HK-2 (cell line): ENCODE data around the gene IFT25.

Source experiments
- DNase-seq: peaks from one replicate; pipeline ENCODE4 v3.0.0-alpha.2; 2018; ENCODE audit not compliant: unreplicated experiment

IFT25 gene

DNA sequence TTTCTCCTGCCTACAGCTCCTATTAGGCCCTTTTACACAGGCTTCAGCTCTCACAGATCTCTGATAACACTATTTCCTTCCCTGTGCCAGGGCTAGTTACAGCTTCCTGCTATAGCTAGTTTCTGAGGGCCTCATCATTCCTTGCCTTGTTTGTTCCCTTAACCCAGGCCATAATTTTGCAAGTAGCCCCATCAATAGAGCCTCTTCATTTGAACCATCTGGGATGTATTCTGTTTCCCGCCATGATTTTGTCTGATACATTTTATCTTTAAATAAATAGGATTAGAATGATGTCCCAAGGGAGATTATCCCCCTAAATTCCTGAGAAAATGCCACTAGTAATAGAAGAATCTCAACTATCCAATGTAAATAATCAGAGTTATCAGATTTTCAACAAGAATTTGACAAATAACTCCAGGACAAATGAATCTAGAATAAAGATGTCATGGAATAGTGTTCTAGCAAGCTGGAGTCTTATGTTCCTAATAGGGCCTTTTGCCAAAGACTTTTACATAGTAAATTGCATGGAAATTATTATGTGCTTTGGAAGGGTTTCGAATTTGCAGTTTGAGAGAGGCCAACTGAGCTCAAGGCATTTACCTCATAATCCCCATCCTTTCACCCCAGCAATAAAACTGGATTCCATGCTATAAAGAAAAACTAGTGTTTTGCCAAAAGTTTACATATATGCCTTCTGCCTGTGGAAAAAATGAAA is 16.1 kb downstream of the IFT25 start:
- DNase-seq, result no peak

DNA sequence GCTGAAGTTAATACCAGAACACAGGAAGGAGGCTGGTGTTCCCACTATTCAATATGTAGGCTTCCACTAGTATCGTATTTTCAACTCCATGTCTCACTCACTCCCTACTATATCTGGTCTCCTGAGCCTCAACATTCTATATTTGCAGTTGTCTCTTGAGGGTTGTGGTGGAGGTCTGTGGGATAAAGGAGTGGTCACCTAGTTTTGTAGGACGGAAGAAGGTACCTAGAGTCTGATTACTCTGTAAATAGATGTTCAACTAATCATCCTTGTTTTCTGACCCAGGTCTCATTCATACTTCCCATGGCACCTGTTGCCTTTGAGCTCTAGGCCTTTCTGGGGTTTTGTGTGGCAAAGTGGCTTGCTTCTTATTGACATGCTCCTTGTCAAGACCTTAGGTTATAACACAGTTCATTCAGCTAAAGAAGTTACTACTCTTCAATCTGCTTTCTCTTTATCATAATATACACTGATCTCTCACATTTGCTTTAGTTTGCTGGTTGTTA is 18.1 kb downstream of the IFT25 start:
- no peak for DNase-seq

DNA sequence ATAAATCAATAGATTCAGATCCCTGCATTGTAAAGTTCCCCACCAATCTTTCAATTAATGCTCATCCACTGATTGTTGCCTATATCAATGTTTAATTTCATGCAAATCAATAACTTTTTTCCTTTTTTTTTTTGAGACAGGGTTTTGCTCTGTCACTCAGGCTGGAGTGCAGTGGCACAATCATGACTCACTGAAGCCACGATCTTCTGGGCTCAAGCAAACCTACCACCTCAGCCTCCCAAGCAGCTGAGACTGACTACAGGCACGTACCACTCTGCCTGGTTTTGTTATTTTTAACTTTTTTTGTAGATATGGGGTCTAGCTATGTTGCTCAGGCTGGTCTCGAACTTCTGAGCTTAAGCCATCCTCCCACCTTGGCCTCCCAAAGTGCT is 25.8 kb downstream of the IFT25 start:
- no peak for DNase-seq

DNA sequence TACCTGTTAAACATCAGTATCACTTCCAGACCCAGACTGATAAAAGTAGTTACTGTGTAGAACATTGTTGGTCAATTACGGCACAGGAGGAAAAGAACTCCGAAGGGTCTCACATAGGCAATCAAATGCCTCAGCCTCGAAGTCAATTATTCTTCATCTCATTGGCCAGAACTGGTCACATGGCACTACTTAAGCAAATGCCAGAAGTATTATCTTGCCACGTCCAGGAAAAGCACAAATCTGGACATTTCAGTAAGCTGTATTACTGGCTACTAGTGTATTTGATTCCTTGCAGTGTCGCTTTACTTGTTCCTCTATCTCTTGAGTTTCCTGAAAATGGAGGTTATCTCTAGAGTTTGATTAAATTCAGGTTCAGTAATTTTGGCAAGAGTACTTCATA is 27.2 kb downstream of the IFT25 start:
- no peak for DNase-seq

DNA sequence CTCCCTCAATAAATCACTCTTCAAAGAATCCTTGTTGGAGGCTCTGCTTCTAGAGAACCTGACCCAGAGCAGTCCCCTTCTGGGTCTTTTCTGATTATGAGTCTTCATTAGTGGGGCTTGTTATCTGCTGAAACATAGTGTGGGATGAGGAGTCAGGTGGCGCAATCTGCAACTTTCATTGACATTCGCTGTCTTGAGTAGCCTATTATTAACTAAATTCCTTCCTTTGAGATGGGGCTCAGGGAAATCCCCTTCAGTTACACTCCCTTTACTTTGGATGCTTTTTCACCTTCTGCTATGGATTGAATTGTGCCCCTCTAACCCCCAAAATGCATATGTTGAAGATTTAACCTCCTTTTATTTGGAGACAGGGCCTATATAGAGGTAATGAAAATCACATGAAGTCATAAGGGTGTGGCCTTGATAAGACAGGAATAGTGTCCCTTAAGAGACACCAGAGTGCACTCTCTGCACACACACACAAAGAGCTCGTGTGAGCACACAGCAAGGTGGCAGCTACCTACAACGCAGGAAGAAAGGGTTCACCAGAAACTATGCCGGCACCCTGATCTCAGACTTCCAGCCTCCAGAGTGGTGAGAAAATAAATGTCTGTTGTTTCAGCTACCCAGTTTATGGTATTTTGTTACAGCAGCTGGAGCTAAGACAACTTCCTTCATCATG is 32.0 kb downstream of the IFT25 start:
- no peak for DNase-seq

DNA sequence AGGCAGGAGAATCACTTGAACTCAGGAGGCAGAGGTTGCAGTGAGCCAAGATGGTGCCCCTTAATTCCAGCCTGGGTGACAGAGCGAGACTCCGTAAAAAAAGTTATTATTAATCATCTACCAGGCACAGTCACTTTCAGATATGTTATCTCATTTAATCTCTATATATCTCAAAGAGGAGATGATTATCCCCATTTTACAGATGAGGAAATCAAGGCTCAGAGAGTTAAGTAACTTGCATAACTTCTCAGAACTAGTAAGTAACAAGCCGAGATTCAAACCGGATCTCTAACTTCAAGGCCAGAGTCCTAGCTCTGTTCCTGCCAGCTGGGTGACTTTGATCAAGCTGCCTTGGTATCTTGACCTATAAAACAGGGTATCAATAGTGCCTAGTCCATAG is 34.1 kb downstream of the IFT25 start:
- DNase-seq, result no peak

DNA sequence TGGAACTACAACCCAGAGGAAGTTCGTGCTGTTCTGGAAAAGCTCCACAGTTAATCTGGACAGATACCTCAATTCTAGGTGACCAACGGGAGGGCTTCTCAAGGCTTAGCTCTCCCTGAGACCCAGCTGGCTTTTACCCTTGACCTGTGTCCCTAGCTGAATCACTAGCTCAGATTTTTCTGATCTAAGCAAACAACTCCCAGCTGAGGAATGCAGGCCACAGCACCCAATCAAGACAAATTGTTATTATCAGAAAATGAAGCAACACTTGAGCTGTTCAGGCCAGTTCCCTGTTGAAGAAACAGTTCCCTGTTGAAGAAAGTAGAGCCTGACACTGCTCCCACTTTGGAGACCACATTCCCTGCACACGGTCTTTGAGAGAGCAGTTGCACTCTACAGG is 35.6 kb downstream of the IFT25 start:
- no peak for DNase-seq

DNA sequence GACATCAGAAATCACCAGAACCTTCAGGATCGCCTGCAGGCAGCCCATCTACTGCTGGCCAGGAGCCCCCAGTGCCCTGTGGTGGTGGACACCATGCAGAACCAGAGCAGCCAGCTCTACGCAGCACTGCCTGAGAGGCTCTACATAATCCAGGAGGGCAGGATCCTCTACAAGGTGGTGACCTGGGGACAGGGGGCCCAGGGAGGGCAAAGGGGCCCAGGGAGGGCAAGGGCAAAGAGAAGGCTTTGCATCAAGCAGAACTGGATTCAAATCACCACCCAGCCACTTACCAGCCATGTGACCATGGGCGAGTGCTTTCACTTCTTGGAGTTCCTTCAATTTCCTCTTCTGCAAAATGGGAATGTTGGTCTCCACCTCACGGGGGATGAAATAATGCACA is 39.4 kb downstream of the IFT25 start:
- DNase-seq, result no peak

DNA sequence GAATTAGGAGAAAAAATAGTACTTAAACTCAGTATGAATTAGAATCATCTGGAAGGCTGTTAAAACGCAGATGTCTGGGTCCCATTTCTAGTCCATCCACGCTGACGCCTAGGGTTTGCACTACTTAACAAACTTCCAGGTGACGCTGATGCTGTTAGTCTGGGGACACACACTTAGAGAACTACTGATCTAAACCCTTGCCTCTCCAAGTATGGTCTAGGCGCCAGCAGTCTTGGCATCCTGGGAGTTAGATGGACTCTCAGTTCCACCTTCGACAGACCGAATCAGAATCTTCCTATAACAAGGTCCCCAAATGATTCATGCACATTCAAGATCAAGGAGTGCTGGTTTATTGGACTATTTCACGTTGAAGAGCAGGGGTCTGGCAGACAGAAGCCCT is 40.0 kb downstream of the IFT25 start:
- no peak for DNase-seq

DNA sequence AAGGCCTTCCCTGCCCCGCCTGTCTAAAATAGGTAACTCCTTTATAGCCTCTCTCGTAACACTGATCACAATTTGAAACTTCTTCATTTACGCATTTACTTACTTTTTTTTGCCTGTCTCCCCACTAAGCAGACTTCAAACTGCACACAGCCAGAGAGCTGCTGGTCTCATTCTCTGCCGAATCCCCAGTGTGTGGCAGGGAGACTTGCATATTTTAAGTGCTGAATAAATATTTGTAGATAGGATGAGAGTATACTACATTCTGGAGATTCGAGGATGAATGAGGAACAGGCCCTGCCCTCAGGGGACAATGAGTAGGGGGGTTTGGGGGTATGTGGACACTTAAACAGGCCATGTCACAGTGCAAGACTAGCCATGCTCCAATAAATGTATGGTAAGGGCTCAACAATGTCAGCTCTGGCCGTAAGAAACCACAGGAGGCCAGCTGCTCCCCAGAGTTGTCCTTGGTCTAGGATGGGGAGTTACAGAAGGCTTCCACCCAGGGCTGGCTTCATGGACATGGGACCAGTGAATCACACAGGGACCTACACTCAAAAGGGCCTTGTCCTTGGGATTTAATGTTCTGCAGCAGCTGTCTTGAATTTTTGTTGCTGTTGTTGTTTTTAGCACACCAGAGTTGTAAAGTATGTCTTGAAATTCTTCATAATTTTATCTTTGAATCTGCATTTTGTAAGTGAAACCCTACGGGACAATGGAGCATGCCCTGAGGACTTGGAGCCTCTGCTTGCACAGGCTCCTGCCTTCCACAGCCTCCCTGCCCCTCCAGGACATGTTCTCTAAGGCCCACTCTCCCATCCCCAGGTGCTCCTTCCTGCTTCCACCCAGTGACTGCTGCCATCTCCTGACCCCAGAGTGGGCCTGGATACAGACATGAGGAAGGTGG is 43.0 kb downstream of the IFT25 start:
- DNase-seq, result no peak

DNA sequence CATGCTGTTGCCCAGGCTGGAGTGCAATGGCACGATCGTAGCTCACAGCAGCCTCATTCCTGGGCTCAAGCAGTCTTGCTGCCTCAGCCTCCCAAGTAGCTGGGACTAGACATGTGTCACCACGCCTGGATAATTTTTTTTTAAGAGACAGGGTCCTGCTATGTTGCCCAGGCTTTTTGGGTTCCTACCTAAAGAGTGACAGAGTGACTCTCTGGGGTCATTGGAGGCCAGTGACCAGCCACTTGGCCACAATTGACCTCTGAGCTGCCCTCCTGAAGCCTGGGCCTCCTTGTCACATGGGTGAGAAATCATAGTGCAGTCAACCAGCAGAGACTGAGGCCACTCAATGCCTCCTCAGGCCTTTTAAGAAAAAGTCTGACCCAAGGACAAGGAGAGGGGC is 45.8 kb downstream of the IFT25 start:
- DNase-seq, result peak; percentile 20

DNA sequence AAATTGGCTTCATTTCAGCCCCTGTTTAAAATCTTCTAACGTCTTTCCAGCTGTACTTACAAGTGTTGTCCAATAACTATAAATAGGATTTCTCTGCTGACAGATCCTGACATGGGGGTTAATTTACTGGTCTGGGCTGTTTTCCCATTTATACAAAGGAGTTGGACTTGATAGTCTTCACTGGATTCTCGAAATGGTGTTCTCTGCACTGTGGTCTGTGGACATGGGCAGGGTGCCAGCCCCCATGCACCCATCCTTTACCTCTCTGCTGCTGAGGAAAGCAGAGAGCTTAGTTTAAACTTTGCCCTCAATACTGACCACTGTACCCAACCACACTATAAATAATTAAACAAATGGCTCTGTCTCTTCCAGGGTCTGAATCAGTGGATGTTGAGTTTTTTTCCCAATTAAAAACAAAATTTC is 46.3 kb downstream of the IFT25 start:
- DNase-seq, result peak; percentile 71

DNA sequence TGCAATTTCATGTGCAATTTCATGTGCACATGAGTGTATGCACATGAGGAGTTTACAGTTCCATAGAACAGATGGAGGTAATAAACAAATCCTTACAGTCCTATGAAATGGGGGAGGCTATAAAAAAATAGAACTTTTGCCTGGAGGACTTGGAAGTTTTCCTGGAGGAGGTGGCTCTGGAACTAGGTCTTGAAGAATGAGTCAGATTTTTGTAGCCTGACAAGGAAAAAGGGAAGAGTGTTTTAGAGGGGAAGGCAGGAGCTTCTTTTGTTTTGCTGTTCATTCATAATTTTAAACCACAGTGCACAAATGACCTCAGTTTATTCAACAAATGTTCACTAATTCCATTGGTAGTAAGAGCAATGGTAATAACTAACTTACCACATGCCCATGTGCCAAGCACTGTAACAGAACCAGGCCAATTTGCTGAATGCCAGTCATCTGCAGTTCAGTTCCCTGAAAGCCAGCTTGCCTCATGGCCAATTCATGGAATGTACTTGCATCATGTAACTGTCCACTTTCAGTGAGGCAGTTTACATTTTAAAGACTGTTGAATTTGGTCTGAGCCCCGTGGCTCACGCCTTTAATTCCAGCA is 48.8 kb downstream of the IFT25 start:
- peak; percentile 47 for DNase-seq

DNA sequence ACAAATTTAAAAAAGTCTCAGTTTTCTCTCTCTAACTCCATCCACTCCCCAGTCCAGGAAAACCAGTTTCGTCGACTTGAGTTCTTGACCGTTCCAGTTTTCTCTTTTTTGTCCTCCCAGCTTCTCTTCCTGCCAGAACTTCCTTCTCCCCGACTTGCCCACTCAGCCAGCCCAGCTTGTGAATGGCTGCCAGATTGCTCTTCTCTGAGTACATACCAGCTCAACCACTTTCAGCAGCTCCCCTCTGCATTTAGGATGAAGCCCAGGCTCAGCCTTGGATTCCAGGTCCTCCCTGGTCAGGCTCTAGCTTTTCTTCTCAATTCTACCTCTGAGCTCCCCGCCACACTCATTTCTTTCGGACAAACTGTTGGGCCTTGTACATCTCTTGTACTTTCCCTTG is 50.1 kb downstream of the IFT25 start:
- DNase-seq, result no peak

DNA sequence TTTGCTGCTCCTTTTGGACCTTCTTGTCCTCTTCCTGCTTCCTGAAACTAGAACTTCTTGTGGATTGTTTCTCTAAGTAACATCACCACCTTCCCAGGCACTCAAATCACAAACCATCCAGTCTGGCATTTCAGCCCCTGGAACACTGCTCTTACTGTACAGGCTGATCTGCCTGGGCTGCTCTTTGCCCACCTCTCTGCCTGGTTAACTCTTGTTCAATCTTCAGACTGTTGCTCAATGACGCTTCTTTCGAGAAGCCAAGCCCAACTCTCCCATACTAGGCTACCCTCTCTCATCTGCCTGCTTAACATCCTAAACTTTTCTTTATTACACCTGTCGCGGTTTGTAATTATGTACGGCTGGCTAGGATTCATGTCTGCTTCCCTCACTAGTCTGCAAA is 50.9 kb downstream of the IFT25 start:
- no peak for DNase-seq

DNA sequence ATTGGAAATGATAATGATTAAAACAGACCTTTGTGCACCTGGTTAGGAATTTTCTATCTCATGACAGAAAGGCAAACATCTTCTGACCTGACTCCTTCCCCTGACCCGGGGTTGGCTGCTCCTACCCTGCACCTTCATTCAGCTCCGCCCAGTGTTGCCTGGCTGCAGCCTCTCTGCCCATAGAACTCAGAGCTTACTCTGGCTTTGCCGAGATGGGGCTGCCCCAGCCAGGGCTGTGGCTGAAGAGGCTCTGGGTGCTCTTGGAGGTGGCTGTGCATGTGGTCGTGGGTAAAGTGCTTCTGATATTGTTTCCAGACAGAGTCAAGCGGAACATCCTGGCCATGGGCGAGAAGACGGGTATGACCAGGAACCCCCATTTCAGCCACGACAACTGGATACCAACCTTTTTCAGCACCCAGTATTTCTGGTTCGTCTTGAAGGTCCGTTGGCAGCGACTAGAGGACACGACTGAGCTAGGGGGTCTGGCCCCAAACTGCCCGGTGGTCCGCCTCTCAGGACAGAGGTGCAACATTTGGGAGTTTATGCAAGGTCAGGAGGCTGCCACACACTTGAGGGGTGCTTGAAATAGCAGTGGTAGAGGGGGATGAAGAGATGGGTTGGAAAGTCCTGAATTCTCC is 51.4 kb downstream of the IFT25 start, which contains the start of gene DIO1:
TSS of gene DIO1 (plus strand) at position 189 of the 638 bp plus-strand sequence. CDS start at position 213, 24 bp downstream.
- DNase-seq, result no peak

DNA sequence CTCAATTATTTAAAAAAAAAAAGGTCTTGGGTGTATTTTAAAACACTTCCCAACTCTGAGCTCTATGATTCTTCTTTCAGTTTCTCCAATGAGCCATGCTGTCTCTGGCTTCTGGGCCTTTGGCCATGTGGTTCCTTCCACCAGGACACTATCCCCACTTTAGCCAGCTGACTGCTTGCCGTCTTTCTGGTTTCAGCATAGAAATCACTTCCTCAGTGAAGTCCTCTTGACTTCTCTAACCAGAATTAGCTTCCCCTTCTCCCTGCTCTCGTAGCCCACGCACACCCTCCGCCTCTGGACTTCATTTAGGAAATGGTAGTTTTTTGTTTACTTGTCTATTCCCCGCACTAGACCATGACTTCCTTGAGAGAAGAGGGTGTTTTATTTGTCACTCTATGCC is 52.6 kb downstream of the IFT25 start:
- no peak for DNase-seq

DNA sequence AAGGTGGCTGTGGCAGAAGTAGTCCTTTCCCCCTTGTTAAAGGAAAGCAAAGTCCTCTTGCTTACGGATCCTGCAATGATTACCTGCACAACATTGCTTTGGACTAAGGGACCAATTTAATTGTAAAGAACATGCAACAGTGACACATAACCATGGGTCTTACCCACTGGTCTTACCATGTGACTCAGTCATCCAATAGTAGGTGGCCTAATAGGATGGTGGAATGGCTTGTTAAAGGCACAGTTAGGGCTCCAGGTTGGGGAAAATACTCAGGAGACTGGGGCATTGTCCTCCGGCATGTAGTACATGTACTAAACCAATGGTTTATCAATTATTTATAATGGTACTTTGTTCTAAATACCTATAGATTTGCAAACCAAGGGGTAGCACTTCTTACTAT is 53.8 kb downstream of the IFT25 start:
- DNase-seq, result no peak

DNA sequence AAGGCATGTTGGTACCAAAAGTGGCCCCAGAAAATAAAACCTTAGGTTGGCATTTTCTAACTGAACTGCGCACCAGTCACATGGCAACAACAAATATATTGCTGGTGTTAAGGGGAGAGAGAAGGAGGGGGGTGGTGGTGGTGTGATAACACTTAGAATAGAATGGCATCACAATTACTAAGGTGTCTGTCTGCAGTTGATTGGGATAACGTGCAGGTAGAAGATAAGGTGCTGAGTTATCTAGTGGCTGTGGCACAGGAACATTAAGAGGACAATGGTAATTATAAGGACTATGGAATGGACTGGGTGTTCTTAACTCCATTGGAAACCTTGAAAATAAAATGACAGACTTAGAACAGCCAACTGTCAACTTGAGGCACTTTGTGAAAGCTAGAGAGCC is 54.5 kb downstream of the IFT25 start:
- no peak for DNase-seq

DNA sequence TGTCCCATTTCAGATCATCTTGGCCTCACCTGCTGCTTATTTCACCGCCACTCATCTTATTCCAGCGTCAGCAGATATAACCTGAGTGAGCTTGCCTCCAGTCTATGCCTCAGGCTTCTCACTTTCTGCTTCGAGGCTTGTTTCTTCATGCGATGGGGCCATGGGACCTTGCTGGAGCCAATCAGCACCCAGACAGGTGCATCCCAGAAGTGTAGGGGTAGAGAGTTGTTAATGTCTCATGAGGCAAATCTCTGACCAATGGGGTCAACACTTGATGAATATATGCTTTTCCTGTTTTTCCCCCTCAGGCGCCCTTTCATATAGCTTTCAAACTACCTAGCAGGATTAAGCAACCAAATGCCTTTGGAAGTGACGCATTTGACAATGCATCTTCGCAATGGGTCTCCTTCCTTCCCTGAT is 55.0 kb downstream of the IFT25 start:
- no peak for DNase-seq
